ENCODE data around the gene RBM6.

DNA sequence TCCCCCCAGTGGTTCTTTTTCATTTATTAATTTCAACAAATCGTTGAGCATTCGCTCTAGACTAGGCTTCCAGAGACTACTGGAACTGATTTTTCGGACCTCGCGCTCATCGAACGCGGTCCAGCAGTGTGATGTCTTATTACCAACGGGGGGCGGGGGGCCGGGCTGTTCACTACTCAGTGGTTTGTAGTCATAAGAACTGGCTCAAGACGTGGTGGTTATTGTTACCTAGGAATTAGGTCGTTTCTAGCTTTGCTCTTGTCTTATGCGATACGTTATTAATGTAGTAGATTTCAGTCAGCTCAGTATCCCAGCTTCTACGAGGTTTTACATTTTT, 149.6 kb downstream of the RBM6 start:
- TF ChIP-seq, protein P1, sequence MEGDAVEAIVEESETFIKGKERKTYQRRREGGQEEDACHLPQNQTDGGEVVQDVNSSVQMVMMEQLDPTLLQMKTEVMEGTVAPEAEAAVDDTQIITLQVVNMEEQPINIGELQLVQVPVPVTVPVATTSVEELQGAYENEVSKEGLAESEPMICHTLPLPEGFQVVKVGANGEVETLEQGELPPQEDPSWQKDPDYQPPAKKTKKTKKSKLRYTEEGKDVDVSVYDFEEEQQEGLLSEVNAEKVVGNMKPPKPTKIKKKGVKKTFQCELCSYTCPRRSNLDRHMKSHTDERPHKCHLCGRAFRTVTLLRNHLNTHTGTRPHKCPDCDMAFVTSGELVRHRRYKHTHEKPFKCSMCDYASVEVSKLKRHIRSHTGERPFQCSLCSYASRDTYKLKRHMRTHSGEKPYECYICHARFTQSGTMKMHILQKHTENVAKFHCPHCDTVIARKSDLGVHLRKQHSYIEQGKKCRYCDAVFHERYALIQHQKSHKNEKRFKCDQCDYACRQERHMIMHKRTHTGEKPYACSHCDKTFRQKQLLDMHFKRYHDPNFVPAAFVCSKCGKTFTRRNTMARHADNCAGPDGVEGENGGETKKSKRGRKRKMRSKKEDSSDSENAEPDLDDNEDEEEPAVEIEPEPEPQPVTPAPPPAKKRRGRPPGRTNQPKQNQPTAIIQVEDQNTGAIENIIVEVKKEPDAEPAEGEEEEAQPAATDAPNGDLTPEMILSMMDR (IDR thresholded peaks at IDR 0.05) = no peak
- no peak for TF ChIP-seq POLR2A (IDR thresholded peaks at IDR 0.05)

Data from body of pancreas (tissue), 4 donors.